Right lobe of liver (tissue), 6 donors: ENCODE results near the gene FGGY. TPM values are rescaled to one million over a fixed set of nuclear protein-coding genes. Genes with fewer than 3 reads are reported as not detected.

Source experiments
- ATAC-seq, 4 donors: fragments of 200-7000 bp; cut with Tn5 transposase; one replicate each; pipeline ENCODE4 v1.9.1; 2020; ENCODE audit warnings: mild to moderate bottlenecking in 4 of 4, moderate library complexity in 4 of 4
- DNase-seq, 3 donors: peaks; one replicate each; pipeline ENCODE4 v3.0.0-alpha.2; 2020
- H3K27ac ChIP-seq, 3 donors: fragments of 200-600 bp; one replicate each; pipeline ENCODE4 v1.8.0; 2022
- H3K27me3 ChIP-seq, 2 donors: fragments of 200-600 bp; one replicate each; pipeline ENCODE4 v1.8.0; 2022
- H3K36me3 ChIP-seq, 4 donors: fragments of 200-600 bp; sonication (generic) in 1 of 4; one replicate each; pipeline versions ENCODE4 v1.5.1 to v1.8.0; 2017 to 2022; ENCODE audit warnings: control low read depth in 1 of 4
- H3K4me1 ChIP-seq, 4 donors: fragments of 200-600 bp; sonication (generic) in 1 of 4; one replicate each; pipeline versions ENCODE4 v1.5.1 to v1.8.0; 2017 to 2022; ENCODE audit warnings: control low read depth in 1 of 4
- H3K4me3 ChIP-seq, 3 donors: fragments of 200-600 bp; one replicate each; pipeline ENCODE4 v1.8.0; 2022
- H3K9me3 ChIP-seq, 4 donors: fragments of 200-600 bp; sonication (generic) in 1 of 4; one replicate each; pipeline versions ENCODE4 v1.5.1 to v1.8.0; 2017 to 2022; ENCODE audit warnings: control low read depth in 1 of 4
- CTCF ChIP-seq, 4 donors: fragments of 200-600 bp in 3 of 4; fragments of 450-650 bp in 1 of 4; IDR thresholded peaks; one replicate each; pipeline versions ENCODE4 v1.5.1 to v1.8.0; 2016 to 2022; ENCODE audit warnings: antibody characterized with exemption in 4 of 4, mild to moderate bottlenecking in 2 of 4
- POLR2A ChIP-seq: fragments of 450-650 bp; IDR thresholded peaks from one replicate; pipeline ENCODE4 v1.6.1; 2017; ENCODE audit warnings: antibody characterized with exemption, mild to moderate bottlenecking
- WGBS: methylation state at CpG from one replicate; pipeline ENCODE4 v1.1.6; 2018; ENCODE audit warnings: low coverage, low lambda C conversion rate; ENCODE audit not compliant: insufficient coverage; ENCODE audit errors: missing lambda C conversion rate; 5-methylcytosine and 5-hydroxymethylcytosine counted together
- intact Hi-C, 2 donors: fragments of 100-400 bp; cut with DNase I; formaldehyde crosslinking; loops; one replicate each; pipeline versions ENCODE4 v1.11.2 to v1.14.1; 2022
- total RNA-seq, 6 experiments: library from RNA; depleted of rRNA in 2 of 6; stranded (reverse); fragments of >200 nt in 2 of 6; fragmentation: NEBNext Ultra II Directional in 3 of 6; extraction: Animal tissue kit (Norgen Biotek cat#: 25700) in 3 of 6; gene quantifications; one replicate each; pipeline versions ENCODE4 v1.1.0 to v1.2.4, GENCODE V29; 2016 to 2023
- donor health status: DM: no; HTN: yes; CAD: no.
- donor health status: DM: no; HTN: no; CAD: no.
- donor health status: DM: no; HTN: no; CAD: no.
- donor health status: DM: no; HTN: yes; CAD: no.
- donor health status: DM: no; HTN: yes; CAD: no.

FGGY gene
- total RNA-seq, 6 experiments from 2014 or later, result 45.5 to 84.2 (median 58.7) TPM

- H3K36me3 ChIP-seq, result no peaks in the 10 kb centered on the region
- TF ChIP-seq CTCF (IDR thresholded peaks at IDR 0.05), result no peak
- TF ChIP-seq POLR2A, result no peak
- ATAC-seq (peak in 3 of 4 donors; percentile 37 to 69 (median 42)), DNase-seq (no peak)
- no peak overlapping the region for H3K4me3 ChIP-seq
- intact Hi-C loops, result no loop called here
- no peaks in the 10 kb centered on the region for H3K9me3 ChIP-seq
- no peak overlapping the region for H3K27ac ChIP-seq
- WGBS, result 43% methylated on average over 3 of the region's 3 CpGs
- H3K27me3 ChIP-seq, result no peaks in the 10 kb centered on the region
- H3K4me1 ChIP-seq, result peaks cover 0 to 37% (median 11%) of the 10 kb centered on the region in 4 donors
These were observed 114.3 kb downstream of the FGGY start for GRCh38 chr1:59411147-59411546.

GRCh38 chr1:59412718-59413326, 115.9 kb downstream of the FGGY start:
- Histone ChIP-seq H3K27ac (no peak overlapping the region), H3K27me3 (no peaks in the 10 kb centered on the region), H3K9me3 (no peaks in the 10 kb centered on the region), H3K4me1 (peaks cover 0 to 27% (median 7%) of the 10 kb centered on the region in 4 donors), H3K4me3 (no peak overlapping the region), H3K36me3 (no peaks in the 10 kb centered on the region)
- ATAC-seq, result no peak
- TF ChIP-seq CTCF (IDR thresholded peaks at IDR 0.05) (no peak), POLR2A (no peak)
- no peak for DNase-seq
- intact Hi-C loops, result no loop called here
- WGBS, result 51% methylated on average over 2 of the region's 2 CpGs

GRCh38 chr1:59413327-59413720, 116.4 kb downstream of the FGGY start:
- TF ChIP-seq CTCF (IDR thresholded peaks at IDR 0.05), result no peak
- no peak for TF ChIP-seq POLR2A
- no peaks in the 10 kb centered on the region for H3K27me3 ChIP-seq
- 93% methylated on average over 1 of the region's 1 CpG for WGBS
- ATAC-seq (no peak), DNase-seq (no peak)
- H3K4me3 ChIP-seq, result no peak overlapping the region
- no peaks in the 10 kb centered on the region for H3K9me3 ChIP-seq
- intact Hi-C loops, result no loop called here
- H3K36me3 ChIP-seq, result no peaks in the 10 kb centered on the region
- H3K27ac ChIP-seq, result no peak overlapping the region
- peaks cover 0 to 27% (median 4%) of the 10 kb centered on the region in 4 donors for H3K4me1 ChIP-seq

- whole genome bisulfite sequencing, result 86% methylated on average over 6 of the region's 6 CpGs
- TF ChIP-seq CTCF (IDR thresholded peaks at IDR 0.05), result no peak
- peak in 1 of 3 donors; percentile 14 for DNase-seq
- H3K36me3 ChIP-seq, result no peaks in the 10 kb centered on the region
- no peaks in the 10 kb centered on the region for H3K27me3 ChIP-seq
- no peak overlapping the region for H3K4me3 ChIP-seq
- intact Hi-C loops, result no loop called here
- no peaks in the 10 kb centered on the region for H3K9me3 ChIP-seq
- H3K27ac ChIP-seq, result no peak overlapping the region
- H3K4me1 ChIP-seq, result peaks cover 0 to 24% (median 6%) of the 10 kb centered on the region in 4 donors
- no peak for ATAC-seq
These were observed 117.7 kb downstream of the FGGY start for GRCh38 chr1:59414406-59415133.
